Lung microvascular endothelial cell (primary cell): Measurements from ENCODE around the gene SLC9A6. TPM values are rescaled to one million over a fixed set of nuclear protein-coding genes. Genes with fewer than 3 reads are reported as not detected.
"Not testable (repeated sequence)": the region's sequence is repeated elsewhere in the genome, so short reads cannot be mapped to it uniquely, and the experiment has no call there.

Experiments used
- DNase-seq, 2 donors: peaks; one replicate each; pipeline versions ENCODE4 v3.0.0 to v3.0.0-alpha.2; 2010; ENCODE audit warnings: low read depth in 2 of 2
- total RNA-seq: library from RNA; depleted of rRNA; stranded (reverse); fragments of >200 nt; gene quantifications from 2 replicates; pipeline ENCODE4 v1.2.1, GENCODE V29; 2014

Gene SLC9A6
- total RNA-seq, 1 donor from 2014 or later, result 14.5 TPM

GRCh38 chrX:136029766-136030165 lies 44.5 kb downstream of the SLC9A6 start:
- DNase-seq, result no peak

GRCh38 chrX:136030303-136031191 lies 45.3 kb downstream of the SLC9A6 start:
- DNase-seq, result peak; percentile 87 to 88

- no peak for DNase-seq
Measured at GRCh38 chrX:136031626-136032025, 46.4 kb downstream of the SLC9A6 start.

GRCh38 chrX:136032370-136032769 lies 47.1 kb downstream of the SLC9A6 start:
- no peak for DNase-seq

- DNase-seq, result no peak
Measured at GRCh38 chrX:136034668-136035067, 49.4 kb downstream of the SLC9A6 start.

GRCh38 chrX:136035663-136036062 lies 50.4 kb downstream of the SLC9A6 start:
- no peak for DNase-seq

GRCh38 chrX:136039485-136039884 lies 54.2 kb downstream of the SLC9A6 start:
- DNase-seq, result no peak

GRCh38 chrX:136039968-136040367 lies 54.7 kb downstream of the SLC9A6 start:
- DNase-seq, result no peak

- no peak for DNase-seq
Measured at GRCh38 chrX:136041254-136041812, 56.1 kb downstream of the SLC9A6 start.

GRCh38 chrX:136045008-136045407 lies 59.8 kb downstream of the SLC9A6 start:
- no peak for DNase-seq

- no peak for DNase-seq
Measured at GRCh38 chrX:136046295-136047015, 61.2 kb downstream of the SLC9A6 start.

- peak in 1 of 2 donors; percentile 21 for DNase-seq
Measured at GRCh38 chrX:136047016-136047642, 61.9 kb downstream of the SLC9A6 start.

- no peak for DNase-seq
Measured at GRCh38 chrX:136047969-136048368, 62.7 kb downstream of the SLC9A6 start.

GRCh38 chrX:136048446-136048845 lies 63.2 kb downstream of the SLC9A6 start:
- DNase-seq, result no peak

- no peak for DNase-seq
Measured at GRCh38 chrX:136049608-136050007, 64.4 kb downstream of the SLC9A6 start.

GRCh38 chrX:136050875-136051274 lies 65.6 kb downstream of the SLC9A6 start:
- DNase-seq, result not testable (repeated sequence)

- no peak for DNase-seq
Measured at GRCh38 chrX:136051611-136052010, 66.4 kb downstream of the SLC9A6 start.

GRCh38 chrX:136055651-136056221 lies 70.5 kb downstream of the SLC9A6 start:
- DNase-seq, result peak; percentile 62 to 90

GRCh38 chrX:136057567-136057966 lies 72.3 kb downstream of the SLC9A6 start:
- DNase-seq, result no peak

- no peak for DNase-seq
Measured at GRCh38 chrX:136059350-136059749, 74.1 kb downstream of the SLC9A6 start.

- no peak for DNase-seq
Measured at GRCh38 chrX:136061286-136061685, 76.1 kb downstream of the SLC9A6 start.
